Amygdala (tissue), 56 donors: ENCODE data around the gene CDC42.
A peak's percentile ranks its signal among the peaks of the same experiment; 100 is the strongest.
"Not testable (repeated sequence)": the region's sequence is repeated elsewhere in the genome, so short reads cannot be mapped to it uniquely, and the experiment has no call there.

Experiments used
- DNase-seq, 56 donors: peaks; one replicate each; lab custom pipeline; 2025; lab: John Stamatoyannopoulos, UW

The CDC42 gene

GRCh38 chr1:22034834-22035233 is 17.7 kb upstream of the CDC42 start:
- not testable (repeated sequence) for DNase-seq

DNA sequence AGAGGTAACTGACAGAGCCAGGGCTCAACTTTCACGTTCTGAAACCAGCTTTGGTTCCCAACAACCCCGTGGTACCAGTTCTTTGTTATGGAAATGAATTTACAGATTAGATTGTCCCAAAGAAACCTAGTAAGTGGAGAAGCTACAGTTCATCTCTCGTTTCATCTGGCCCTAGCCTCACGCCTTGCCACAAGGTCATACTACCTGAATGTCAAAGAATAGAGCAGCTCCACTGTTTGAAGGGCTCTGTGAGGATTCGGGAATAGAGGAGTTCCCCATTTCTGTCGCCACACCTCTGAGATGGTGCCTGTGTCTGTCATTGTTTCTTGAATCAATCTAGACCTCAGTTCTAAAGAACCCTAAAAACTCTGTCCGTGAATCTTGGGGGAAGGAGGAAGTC is 15.0 kb upstream of the CDC42 start:
- DNase-seq = no peak

DNA sequence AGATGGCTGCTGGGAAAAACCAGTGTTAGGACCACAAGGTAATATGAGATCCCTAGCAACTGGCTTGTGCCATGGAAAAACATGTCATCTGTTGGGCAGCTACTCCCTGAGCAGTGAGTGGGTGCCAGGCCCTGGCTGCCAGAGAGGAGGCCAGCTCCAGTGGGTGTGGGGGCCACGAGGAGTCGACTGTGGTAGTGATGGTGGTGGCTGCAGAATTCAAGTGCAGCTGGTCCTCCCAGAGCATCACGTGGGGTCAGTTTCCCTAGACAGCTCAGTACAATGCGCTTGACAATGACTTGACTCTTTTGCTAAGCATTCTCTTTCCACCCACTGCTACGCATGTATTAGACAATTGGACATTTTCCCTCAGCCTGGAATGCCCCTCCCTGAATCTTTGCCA is 14.5 kb upstream of the CDC42 start:
- DNase-seq = peak in 28 of 56 donors; percentile 11 to 59 (median 34)

DNA sequence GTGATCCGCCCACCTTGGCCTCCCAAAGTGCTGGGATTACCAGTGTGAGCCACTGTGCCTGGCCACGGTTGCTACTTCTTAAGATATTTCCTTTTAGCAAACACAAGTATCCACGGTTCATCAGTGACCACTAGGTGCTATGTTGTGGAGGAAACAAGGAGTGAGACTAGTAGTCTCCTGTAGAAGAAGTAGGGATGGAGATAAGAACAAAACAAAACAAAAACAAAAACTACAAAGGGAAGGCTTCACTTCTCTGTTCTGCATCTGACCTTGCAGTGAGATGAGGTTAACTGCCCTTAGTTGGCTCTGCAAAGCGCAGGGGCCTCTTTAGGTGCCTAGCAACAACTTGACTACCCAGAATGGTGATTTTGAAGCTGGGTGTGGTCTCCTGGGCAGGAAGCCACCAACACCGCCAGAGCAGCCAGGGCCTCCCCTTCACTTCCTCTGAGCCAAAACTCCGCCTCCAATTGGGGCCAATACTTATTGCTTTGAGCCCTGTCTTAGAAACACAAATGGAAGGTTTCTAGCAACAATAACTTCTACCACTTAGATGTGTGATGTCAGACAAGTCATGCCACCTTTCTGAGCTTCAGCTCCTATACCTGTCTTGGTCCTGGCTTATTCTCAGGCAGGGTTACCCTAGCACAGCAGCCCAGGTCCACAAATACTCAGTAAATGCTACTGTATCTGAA is 12.8 kb upstream of the CDC42 start:
- DNase-seq = peak in 8 of 56 donors; percentile 5 to 27 (median 17)

DNA sequence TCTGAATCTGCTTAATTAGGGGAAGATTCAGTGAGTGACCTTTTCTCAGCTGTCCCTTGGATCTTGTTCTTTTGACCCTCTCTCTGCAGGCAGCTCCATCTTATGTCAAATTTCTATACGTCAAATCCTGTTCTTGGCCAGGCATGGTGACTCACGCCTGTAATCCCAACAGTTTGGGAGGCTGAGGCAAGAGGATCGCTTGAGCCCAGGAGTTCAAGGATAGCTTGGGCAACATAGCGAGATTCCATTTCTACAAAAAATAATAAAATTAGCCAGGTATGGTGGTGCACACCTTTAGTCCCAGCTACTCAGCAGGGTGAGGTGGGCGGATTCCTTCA is 12.3 kb upstream of the CDC42 start:
- DNase-seq = no peak

DNA sequence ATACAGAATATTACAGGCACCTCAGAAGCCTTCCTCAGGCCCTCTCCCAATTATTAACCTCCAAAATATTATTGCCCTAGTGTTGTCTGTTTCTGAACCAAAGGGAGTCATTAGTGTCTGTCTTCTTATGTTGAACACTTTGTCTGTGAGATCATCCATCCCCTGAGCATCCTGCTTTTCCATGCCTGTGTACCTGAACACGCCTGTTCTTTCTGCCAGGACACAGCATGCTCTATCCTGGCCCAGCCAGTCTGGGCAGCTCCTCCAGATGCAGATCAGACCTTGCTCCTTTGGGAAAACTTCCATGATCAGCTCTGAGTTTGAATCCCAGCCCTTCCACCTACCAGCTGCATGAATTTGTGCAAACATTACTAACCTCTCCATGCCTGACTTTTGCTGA is 11.0 kb upstream of the CDC42 start:
- no peak for DNase-seq

- DNase-seq = no peak
These were observed 9.2 kb upstream of the CDC42 start for GRCh38 chr1:22043198-22043769.

DNA sequence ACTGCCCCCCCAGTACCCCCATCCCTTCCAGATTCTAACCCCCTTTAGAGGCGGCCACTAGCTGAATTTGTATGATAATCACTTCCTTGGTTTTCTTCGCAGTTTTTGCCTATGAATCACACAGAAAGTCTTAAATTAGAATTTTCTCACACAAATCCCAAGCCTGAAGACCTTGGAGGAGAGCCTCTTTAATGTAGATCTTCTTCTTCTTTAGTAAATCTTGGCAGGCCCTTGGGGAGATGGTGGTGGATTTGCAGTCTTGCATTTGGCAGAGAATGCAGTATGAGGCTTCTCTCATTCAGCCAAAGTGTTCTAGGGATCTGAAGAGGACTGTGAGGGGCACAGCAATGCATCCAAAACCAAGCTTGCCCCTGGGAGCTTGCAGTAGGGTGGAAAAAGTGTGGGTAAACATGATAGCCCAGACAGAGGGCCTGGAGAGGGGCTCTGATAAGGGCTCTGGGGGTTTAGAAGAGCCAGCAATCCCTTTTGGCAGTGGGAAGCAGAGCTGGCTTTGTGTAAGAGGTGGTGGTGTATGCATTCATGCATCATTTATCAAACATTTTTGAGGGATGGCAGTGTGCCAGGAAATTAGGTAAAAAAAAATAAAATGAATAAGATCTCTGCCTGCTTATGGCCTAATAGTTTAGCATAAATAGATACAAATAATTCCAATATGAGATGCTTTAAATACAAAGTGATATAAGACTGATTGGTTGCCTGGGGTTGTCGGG is 7.7 kb upstream of the CDC42 start:
- DNase-seq = peak in 2 of 56 donors; percentile 6 to 8

DNA sequence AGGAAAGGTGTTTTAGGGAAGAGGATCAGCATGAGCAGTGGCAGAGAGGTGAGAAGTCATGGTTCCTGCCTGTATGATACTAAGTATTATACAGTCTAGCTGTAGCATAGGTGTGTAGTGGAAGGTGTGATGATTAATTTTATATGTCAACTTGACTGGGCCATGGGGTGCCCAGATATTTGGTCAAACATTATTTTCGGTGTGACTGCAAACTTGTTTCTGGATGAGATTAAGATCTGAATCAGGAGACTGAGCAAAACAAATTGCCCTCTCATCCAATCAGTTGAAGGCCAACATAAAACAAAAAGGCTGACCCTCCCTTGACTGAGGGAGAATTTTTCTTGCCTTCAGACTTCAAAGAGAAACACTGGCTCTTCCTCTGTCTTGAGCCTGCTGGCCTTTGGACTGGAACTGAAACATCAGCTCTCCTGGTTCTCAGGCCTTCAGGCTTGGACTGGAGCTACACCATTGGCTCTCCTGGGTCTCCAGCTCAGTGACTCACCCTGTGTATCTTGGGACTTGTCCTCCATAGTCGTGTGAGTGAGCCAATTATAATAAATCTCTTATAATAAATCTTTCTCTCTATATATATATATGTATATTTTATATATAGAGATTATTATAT is 6.8 kb upstream of the CDC42 start:
- no peak for DNase-seq

GRCh38 chr1:22048351-22049192 is 3.9 kb upstream of the CDC42 start:
- DNase-seq = peak in 6 of 56 donors; percentile 4 to 31 (median 14)

DNA sequence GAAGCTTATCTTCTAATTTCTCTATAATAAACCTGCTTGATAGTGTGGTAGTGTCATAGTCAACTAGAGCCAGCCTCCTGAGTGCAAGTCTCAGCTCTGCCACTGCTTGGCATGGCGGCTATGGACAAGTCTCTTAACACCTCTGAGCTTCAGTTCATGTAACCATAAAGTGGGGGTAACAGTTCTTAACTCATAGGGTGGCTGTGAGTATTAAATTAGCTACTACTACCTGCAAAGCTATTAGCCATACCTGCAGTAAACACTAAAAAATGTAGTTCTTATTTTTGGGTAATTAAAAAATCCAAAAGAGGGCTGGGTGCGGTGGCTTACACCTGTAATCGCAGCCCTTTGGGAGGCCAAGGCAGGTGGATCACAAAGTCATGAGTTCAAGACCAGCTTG is 2.2 kb upstream of the CDC42 start:
- no peak for DNase-seq

DNA sequence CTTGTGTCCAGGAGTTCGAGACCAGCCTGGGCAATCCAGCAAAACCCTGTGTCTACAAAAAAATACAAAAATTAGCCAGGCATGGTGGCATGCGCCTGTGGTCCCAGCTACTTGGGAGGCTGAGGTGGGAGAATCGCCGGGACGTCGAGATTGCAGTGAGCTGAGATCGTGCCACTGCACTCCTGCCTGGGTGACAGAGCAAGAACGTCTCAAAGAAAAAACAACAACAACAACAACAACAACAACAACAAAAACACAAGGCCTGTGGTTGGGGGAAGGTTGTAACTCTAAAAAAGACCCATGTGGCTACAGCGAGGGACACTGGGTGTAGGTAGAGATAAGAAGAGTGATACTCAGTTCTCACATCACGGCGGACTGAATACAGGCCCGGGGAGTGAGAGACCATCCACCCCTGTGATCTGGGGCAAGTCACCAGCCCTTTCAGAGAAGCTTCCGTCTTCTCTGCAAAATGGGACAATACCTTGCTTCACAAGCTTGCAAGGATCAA is 848 bp upstream of the CDC42 start:
- no peak for DNase-seq

- peak in 41 of 56 donors; percentile 10 to 73 (median 47) for DNase-seq
These were observed 730 bp downstream of the CDC42 start for GRCh38 chr1:22053017-22053860.

DNA sequence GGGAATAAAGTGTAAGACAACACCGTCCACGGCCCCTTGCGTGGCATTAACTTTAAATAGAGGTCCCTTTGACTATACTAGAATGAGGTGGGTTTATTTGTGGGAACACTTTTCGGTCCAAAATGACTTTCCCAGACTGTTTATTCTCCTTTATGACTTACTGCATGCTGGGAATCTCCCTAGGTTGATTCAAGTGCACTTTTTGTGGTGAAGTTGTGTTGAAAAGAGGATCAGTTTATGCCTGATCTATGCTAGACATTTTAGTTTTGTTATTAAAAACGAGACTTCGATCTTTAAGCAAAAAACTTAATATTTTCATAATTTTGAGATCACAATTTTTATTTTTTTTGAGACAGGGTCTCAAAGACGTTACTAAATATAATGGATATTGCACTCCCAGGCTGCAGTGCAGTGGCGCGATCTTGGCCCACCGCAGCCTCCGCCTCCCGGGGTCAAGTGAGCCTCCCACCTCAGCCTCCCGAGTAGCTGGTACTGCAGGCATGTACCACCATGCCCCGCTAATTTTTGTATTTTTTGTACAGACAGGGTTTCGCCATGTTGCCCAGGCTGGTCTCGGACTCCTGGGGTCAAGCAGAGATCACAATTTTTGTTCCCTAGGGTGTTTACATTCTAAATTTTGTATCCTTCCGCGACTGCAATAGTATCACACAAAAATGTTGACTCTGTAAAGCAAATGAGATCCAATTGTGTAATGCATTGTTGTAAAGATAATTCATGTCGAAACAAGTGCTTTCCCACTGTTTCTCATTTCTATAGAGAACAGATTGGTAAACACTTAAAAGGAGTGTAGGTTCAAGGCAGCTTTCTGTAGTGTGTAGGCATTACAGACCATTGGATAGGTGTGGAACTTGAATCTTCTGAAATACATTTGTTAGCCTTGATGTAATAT is 1.6 kb downstream of the CDC42 start:
- DNase-seq = no peak

DNA sequence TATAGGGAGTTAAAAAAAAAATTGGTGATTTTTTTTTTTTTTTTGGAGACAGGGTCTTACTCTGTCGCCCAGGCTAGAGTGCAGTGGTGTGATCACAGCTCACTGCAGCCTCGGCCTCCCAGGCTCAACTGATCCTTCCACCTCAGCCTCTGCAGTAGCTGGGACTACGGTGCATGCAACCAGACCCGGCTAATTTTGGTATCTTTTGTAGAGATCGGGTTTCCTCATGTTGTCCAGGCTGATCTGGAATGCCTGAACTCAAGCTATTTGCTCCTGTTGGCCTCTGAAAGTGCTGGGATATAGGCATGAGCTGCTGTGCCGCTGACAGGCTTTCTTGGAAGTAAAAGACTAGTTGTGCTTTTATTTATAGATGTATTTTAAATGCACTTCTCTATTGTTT is 3.0 kb downstream of the CDC42 start:
- no peak for DNase-seq

- DNase-seq = no peak
These were observed 3.5 kb downstream of the CDC42 start for GRCh38 chr1:22056043-22056442.

GRCh38 chr1:22056936-22057335 is 4.4 kb downstream of the CDC42 start:
- no peak for DNase-seq

GRCh38 chr1:22057861-22058260 is 5.4 kb downstream of the CDC42 start:
- DNase-seq = no peak
